HG02798 (cell line): ENCODE measurements around the gene KIR3DL2.
"Not testable (repeated sequence)": the region's sequence is repeated elsewhere in the genome, so short reads cannot be mapped to it uniquely, and the experiment has no call there.

Experiments
- ATAC-seq: cut with Tn5 transposase; IDR thresholded peaks from one replicate; pipeline ENCODE4 v1.9.1; 2021; ENCODE audit warnings: mild to moderate bottlenecking; ENCODE audit not compliant: unreplicated experiment, poor library complexity

KIR3DL2 gene

GRCh38 chr19:54907899-54908298, 57.7 kb downstream of the KIR3DL2 start:
- not testable (repeated sequence) for ATAC-seq
